ENCODE measurements around the gene CCL7.
"Not testable (repeated sequence)": the region's sequence is repeated elsewhere in the genome, so short reads cannot be mapped to it uniquely, and the experiment has no call there.

CCL7 gene

GRCh38 chr17:34269969-34270368 is at the start of gene CCL7:
TSS of gene CCL7 (plus strand) at chr17:34270221. CDS start at chr17:34270291, 70 bp downstream.
- Histone ChIP-seq H3K4me1 (ENCODE audit: control insufficient read depth, insufficient read depth, low read length) (no peaks in the 10 kb centered on the region), H3K27ac (ENCODE audit: low read depth, low read length) (no peak within 1 kb of the TSS), H3K36me3 (ENCODE audit: control insufficient read depth, insufficient read depth, low read length) (no peaks in the 10 kb centered on the region), H3K4me3 (ENCODE audit: low read depth, low read length) (no peak within 1 kb of the TSS), H3K27me3 (ENCODE audit: control insufficient read depth, insufficient read depth, low read length) (peaks cover 4% of the 10 kb centered on the region; the same call in 1 of the 2 replicates), H3K9ac (ENCODE audit: low read depth, low read length) (no peak within 1 kb of the TSS), H3K9me3 (ENCODE audit: control insufficient read depth, insufficient read depth, low read length) (no peaks in the 10 kb centered on the region)

- Histone ChIP-seq H3K4me1 (ENCODE audit: control insufficient read depth, insufficient read depth, low read length) (no peaks in the 10 kb centered on the region), H3K9me3 (ENCODE audit: control insufficient read depth, insufficient read depth, low read length) (no peaks in the 10 kb centered on the region), H3K27me3 (ENCODE audit: control insufficient read depth, insufficient read depth, low read length) (no peaks in the 10 kb centered on the region), H3K4me3 (ENCODE audit: low read depth, low read length) (no peak overlapping the region), H3K27ac (ENCODE audit: low read depth, low read length) (no peak overlapping the region), H3K36me3 (ENCODE audit: control insufficient read depth, insufficient read depth, low read length) (no peaks in the 10 kb centered on the region), H3K9ac (ENCODE audit: low read depth, low read length) (no peak overlapping the region)
Observed at GRCh38 chr17:34220752-34221395, 49.1 kb upstream of the CCL7 start.

- no peaks in the 10 kb centered on the region for H3K4me1 ChIP-seq (ENCODE audit: control insufficient read depth, insufficient read depth, low read length)
- H3K27me3 ChIP-seq (ENCODE audit: control insufficient read depth, insufficient read depth, low read length) = no peaks in the 10 kb centered on the region
- H3K4me3 ChIP-seq (ENCODE audit: low read depth, low read length) = no peak overlapping the region
- H3K36me3 ChIP-seq (ENCODE audit: control insufficient read depth, insufficient read depth, low read length) = no peaks in the 10 kb centered on the region
- no peaks in the 10 kb centered on the region for H3K9me3 ChIP-seq (ENCODE audit: control insufficient read depth, insufficient read depth, low read length)
- no peak overlapping the region for H3K9ac ChIP-seq (ENCODE audit: low read depth, low read length)
- H3K27ac ChIP-seq (ENCODE audit: low read depth, low read length) = no peak overlapping the region
Observed at GRCh38 chr17:34221411-34221810, 48.6 kb upstream of the CCL7 start.

- no peak overlapping the region for H3K4me3 ChIP-seq (ENCODE audit: low read depth, low read length)
- H3K9me3 ChIP-seq (ENCODE audit: control insufficient read depth, insufficient read depth, low read length) = no peaks in the 10 kb centered on the region
- H3K27me3 ChIP-seq (ENCODE audit: control insufficient read depth, insufficient read depth, low read length) = no peaks in the 10 kb centered on the region
- no peak overlapping the region for H3K9ac ChIP-seq (ENCODE audit: low read depth, low read length)
- peaks cover 3% of the 10 kb centered on the region; the same call in 1 of the 2 replicates for H3K4me1 ChIP-seq (ENCODE audit: control insufficient read depth, insufficient read depth, low read length)
- no peaks in the 10 kb centered on the region for H3K36me3 ChIP-seq (ENCODE audit: control insufficient read depth, insufficient read depth, low read length)
- no peak overlapping the region for H3K27ac ChIP-seq (ENCODE audit: low read depth, low read length)
Observed at GRCh38 chr17:34222722-34223497, 47.1 kb upstream of the CCL7 start.

GRCh38 chr17:34225046-34225445 is 45.0 kb upstream of the CCL7 start:
- Histone ChIP-seq H3K27me3 (ENCODE audit: control insufficient read depth, insufficient read depth, low read length) (no peaks in the 10 kb centered on the region), H3K36me3 (ENCODE audit: control insufficient read depth, insufficient read depth, low read length) (no peaks in the 10 kb centered on the region), H3K9ac (ENCODE audit: low read depth, low read length) (no peak overlapping the region)

GRCh38 chr17:34226011-34226743 is 43.8 kb upstream of the CCL7 start:
- Histone ChIP-seq H3K27me3 (ENCODE audit: control insufficient read depth, insufficient read depth, low read length) (no peaks in the 10 kb centered on the region), H3K36me3 (ENCODE audit: control insufficient read depth, insufficient read depth, low read length) (no peaks in the 10 kb centered on the region), H3K4me1 (ENCODE audit: control insufficient read depth, insufficient read depth, low read length) (peaks cover 4% of the 10 kb centered on the region; the same call in 1 of the 2 replicates), H3K4me3 (ENCODE audit: low read depth, low read length) (no peak overlapping the region), H3K9ac (ENCODE audit: low read depth, low read length) (no peak overlapping the region), H3K9me3 (ENCODE audit: control insufficient read depth, insufficient read depth, low read length) (0 out of 2 replicates have a peak, but pooled peaks cover 3% of the 10 kb centered on the region), H3K27ac (ENCODE audit: low read depth, low read length) (no peak overlapping the region)

More at GRCh38 chr17:34225046-34225445, 45.0 kb upstream of the CCL7 start:
- Histone ChIP-seq H3K4me1 (ENCODE audit: control insufficient read depth, insufficient read depth, low read length) (peaks cover 4% of the 10 kb centered on the region; the same call in 1 of the 2 replicates), H3K9me3 (ENCODE audit: control insufficient read depth, insufficient read depth, low read length) (0 out of 2 replicates have a peak, but pooled peaks cover 3% of the 10 kb centered on the region), H3K4me3 (ENCODE audit: low read depth, low read length) (no peak overlapping the region), H3K27ac (ENCODE audit: low read depth, low read length) (no peak overlapping the region)

- no peaks in the 10 kb centered on the region for H3K27me3 ChIP-seq (ENCODE audit: control insufficient read depth, insufficient read depth, low read length)
- H3K36me3 ChIP-seq (ENCODE audit: control insufficient read depth, insufficient read depth, low read length) = no peaks in the 10 kb centered on the region
- 0 out of 2 replicates have a peak, but pooled peaks cover 3% of the 10 kb centered on the region for H3K9me3 ChIP-seq (ENCODE audit: control insufficient read depth, insufficient read depth, low read length)
- H3K9ac ChIP-seq (ENCODE audit: low read depth, low read length) = no peak overlapping the region
- no peak overlapping the region for H3K27ac ChIP-seq (ENCODE audit: low read depth, low read length)
- no peak overlapping the region for H3K4me3 ChIP-seq (ENCODE audit: low read depth, low read length)
- H3K4me1 ChIP-seq (ENCODE audit: control insufficient read depth, insufficient read depth, low read length) = peaks cover 4% of the 10 kb centered on the region; the same call in 1 of the 2 replicates
Observed at GRCh38 chr17:34226744-34227034, 43.3 kb upstream of the CCL7 start.

- H3K36me3 ChIP-seq (ENCODE audit: control insufficient read depth, insufficient read depth, low read length); H3K9me3 ChIP-seq (ENCODE audit: control insufficient read depth, insufficient read depth, low read length); H3K9ac ChIP-seq (ENCODE audit: low read depth, low read length); H3K27me3 ChIP-seq (ENCODE audit: control insufficient read depth, insufficient read depth, low read length); H3K4me1 ChIP-seq (ENCODE audit: control insufficient read depth, insufficient read depth, low read length); H3K4me3 ChIP-seq (ENCODE audit: low read depth, low read length); H3K27ac ChIP-seq (ENCODE audit: low read depth, low read length): not testable (repeated sequence)
Observed at GRCh38 chr17:34227293-34227692, 42.7 kb upstream of the CCL7 start.

GRCh38 chr17:34227707-34228106 is 42.3 kb upstream of the CCL7 start:
- H3K4me1 ChIP-seq (ENCODE audit: control insufficient read depth, insufficient read depth, low read length) = peaks cover 4% of the 10 kb centered on the region; the same call in 1 of the 2 replicates
- no peaks in the 10 kb centered on the region for H3K36me3 ChIP-seq (ENCODE audit: control insufficient read depth, insufficient read depth, low read length)
- no peaks in the 10 kb centered on the region for H3K27me3 ChIP-seq (ENCODE audit: control insufficient read depth, insufficient read depth, low read length)
- H3K9me3 ChIP-seq (ENCODE audit: control insufficient read depth, insufficient read depth, low read length) = 0 out of 2 replicates have a peak, but pooled peaks cover 3% of the 10 kb centered on the region
- no peak overlapping the region for H3K27ac ChIP-seq (ENCODE audit: low read depth, low read length)
- no peak overlapping the region for H3K9ac ChIP-seq (ENCODE audit: low read depth, low read length)
- no peak overlapping the region for H3K4me3 ChIP-seq (ENCODE audit: low read depth, low read length)

GRCh38 chr17:34228781-34229180 is 41.2 kb upstream of the CCL7 start:
- H3K9ac ChIP-seq (ENCODE audit: low read depth, low read length) = no peak overlapping the region
- peaks cover 4% of the 10 kb centered on the region; the same call in 1 of the 2 replicates for H3K4me1 ChIP-seq (ENCODE audit: control insufficient read depth, insufficient read depth, low read length)
- 0 out of 2 replicates have a peak, but pooled peaks cover 3% of the 10 kb centered on the region for H3K9me3 ChIP-seq (ENCODE audit: control insufficient read depth, insufficient read depth, low read length)
- H3K36me3 ChIP-seq (ENCODE audit: control insufficient read depth, insufficient read depth, low read length) = no peaks in the 10 kb centered on the region
- H3K27me3 ChIP-seq (ENCODE audit: control insufficient read depth, insufficient read depth, low read length) = no peaks in the 10 kb centered on the region
- no peak overlapping the region for H3K4me3 ChIP-seq (ENCODE audit: low read depth, low read length)
- no peak overlapping the region for H3K27ac ChIP-seq (ENCODE audit: low read depth, low read length)

Data from HUES48 (cell line).